GM12873 (cell line): ENCODE results near the gene SNX7.

Experiments used
- CTCF ChIP-seq: IDR thresholded peaks from 2 replicates; pipeline ENCODE4 v1.5.1; 2012; ENCODE audit warnings: low read depth, mild to moderate bottlenecking, moderate library complexity, low read length, control low read depth; ENCODE audit not compliant: insufficient read depth; ENCODE audit errors: missing control alignments

SNX7 gene

GRCh38 chr1:98660940-98661543, 479 bp upstream of the SNX7 start:
- TF ChIP-seq CTCF, result no peak

GRCh38 chr1:98662356-98662670, 792 bp downstream of the SNX7 start:
- no peak for TF ChIP-seq CTCF

GRCh38 chr1:98668733-98669132, 7.2 kb downstream of the SNX7 start:
- no peak for TF ChIP-seq CTCF

GRCh38 chr1:98669355-98670296, 8.1 kb downstream of the SNX7 start:
- TF ChIP-seq CTCF, result no peak

- no peak for TF ChIP-seq CTCF
These were observed 10.7 kb downstream of the SNX7 start for GRCh38 chr1:98672189-98672588.

GRCh38 chr1:98674075-98674781, 12.7 kb downstream of the SNX7 start:
- TF ChIP-seq CTCF, result no peak

- TF ChIP-seq CTCF, result no peak
These were observed 13.8 kb downstream of the SNX7 start for GRCh38 chr1:98675282-98675681.
